Left ventricle myocardium inferior (tissue), 1 donor: ENCODE data around the gene GMCL1. TPM values are rescaled to one million over a fixed set of nuclear protein-coding genes. Genes with fewer than 3 reads are reported as not detected.

Experiments
- DNase-seq: peaks from one replicate; pipeline ENCODE4 v3.0.0-alpha.2; 2020
- H3K27ac ChIP-seq: fragments of 200-600 bp; replicated peaks from 2 replicates; pipeline ENCODE4 v1.8.0; 2021
- H3K27me3 ChIP-seq: fragments of 200-600 bp; 2 replicates; pipeline ENCODE4 v1.8.0; 2021; ENCODE audit warnings: low read depth
- H3K36me3 ChIP-seq: fragments of 200-600 bp; 2 replicates; pipeline ENCODE4 v1.8.0; 2021
- H3K4me1 ChIP-seq: fragments of 200-600 bp; 2 replicates; pipeline ENCODE4 v1.8.0; 2021
- H3K4me3 ChIP-seq: fragments of 200-600 bp; 2 replicates; pipeline ENCODE4 v1.8.0; 2021; ENCODE audit warnings: mild to moderate bottlenecking, moderate library complexity
- H3K9me3 ChIP-seq: fragments of 200-600 bp; replicated peaks from 2 replicates; pipeline ENCODE4 v1.8.0; 2021
- intact Hi-C: fragments of 100-400 bp; cut with micrococcal nuclease; formaldehyde crosslinking; loops from one replicate; pipeline ENCODE4 v1.11.0; 2022
- total RNA-seq: library from RNA; stranded (reverse); fragmentation: NEBNext Ultra II Directional; extraction: Animal tissue kit (Norgen Biotek cat#: 25700); gene quantifications from one replicate; pipeline ENCODE4 v1.2.1, GENCODE V29; 2021
- TF ChIP-seq, protein P1 (sequence below): fragments of 200-600 bp; IDR thresholded peaks from 2 replicates; pipeline ENCODE4 v1.8.0; 2021; ENCODE audit warnings: antibody characterized with exemption, mild to moderate bottlenecking, borderline replicate concordance
- donor health status: DM: no; HTN: yes; CAD: no; lungs with severe emphysema.

The GMCL1 gene
- total RNA-seq, 1 donor from 2014 or later: 5.3 TPM

DNA sequence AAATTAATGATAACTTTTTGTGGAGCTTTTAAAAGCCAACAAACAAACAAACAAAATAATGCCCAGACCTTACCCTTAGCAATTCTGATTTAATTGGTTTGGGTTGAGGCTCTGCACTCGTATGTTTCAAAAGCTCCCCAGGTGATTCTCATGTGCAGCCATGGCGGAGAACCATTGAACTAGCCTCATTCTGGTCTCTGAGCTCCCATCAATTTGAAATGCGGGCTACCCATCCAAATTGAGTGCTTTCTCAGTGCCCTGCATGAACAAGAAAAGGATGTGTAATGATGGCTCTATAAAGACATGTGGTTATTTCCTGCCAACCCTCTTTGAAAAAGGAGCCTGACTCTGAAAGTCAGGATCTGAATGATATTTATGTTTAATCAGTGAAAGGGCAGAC lies 93.7 kb downstream of the GMCL1 start:
- H3K27me3 ChIP-seq: no peaks in the 10 kb centered on the region
- peaks cover 14% of the 10 kb centered on the region for H3K4me1 ChIP-seq
- intact Hi-C loops: no loop called here
- H3K27ac ChIP-seq: no peak overlapping the region
- DNase-seq: no peak
- TF ChIP-seq, protein P1, sequence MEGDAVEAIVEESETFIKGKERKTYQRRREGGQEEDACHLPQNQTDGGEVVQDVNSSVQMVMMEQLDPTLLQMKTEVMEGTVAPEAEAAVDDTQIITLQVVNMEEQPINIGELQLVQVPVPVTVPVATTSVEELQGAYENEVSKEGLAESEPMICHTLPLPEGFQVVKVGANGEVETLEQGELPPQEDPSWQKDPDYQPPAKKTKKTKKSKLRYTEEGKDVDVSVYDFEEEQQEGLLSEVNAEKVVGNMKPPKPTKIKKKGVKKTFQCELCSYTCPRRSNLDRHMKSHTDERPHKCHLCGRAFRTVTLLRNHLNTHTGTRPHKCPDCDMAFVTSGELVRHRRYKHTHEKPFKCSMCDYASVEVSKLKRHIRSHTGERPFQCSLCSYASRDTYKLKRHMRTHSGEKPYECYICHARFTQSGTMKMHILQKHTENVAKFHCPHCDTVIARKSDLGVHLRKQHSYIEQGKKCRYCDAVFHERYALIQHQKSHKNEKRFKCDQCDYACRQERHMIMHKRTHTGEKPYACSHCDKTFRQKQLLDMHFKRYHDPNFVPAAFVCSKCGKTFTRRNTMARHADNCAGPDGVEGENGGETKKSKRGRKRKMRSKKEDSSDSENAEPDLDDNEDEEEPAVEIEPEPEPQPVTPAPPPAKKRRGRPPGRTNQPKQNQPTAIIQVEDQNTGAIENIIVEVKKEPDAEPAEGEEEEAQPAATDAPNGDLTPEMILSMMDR: no peak
- H3K36me3 ChIP-seq: peaks cover 35% of the 10 kb centered on the region
- H3K9me3 ChIP-seq: no peaks in the 10 kb centered on the region
- no peak overlapping the region for H3K4me3 ChIP-seq

DNA sequence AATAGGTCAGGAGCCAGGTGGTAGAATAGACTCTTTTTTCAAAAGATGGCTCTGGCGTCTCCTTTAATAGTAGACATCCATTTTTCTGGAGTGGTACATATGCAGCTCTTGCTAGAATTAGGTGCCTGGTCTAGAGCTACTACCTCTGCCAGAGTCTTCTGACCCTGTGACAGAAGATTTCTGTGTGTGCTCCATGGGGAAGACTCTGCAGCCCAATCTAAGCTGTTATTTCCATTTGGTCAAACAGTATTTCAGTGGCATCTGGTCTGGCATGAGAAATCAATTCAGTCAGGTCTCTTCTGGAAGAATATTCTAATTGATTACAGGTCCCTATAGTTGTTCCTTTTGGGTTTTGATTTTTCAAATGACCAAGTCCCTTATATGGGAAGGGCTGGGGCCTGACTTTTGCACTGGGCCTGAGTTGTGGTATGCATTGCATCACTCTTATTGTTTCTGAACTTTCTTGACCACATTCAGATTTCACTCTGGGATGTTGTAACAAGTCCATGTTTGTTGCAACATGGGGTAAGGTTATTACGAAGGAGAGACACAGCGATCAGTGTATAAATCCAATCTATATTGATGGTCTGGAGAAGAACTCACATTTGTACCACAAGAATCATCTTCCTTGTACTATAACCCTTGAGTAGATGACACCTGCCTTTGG lies 97.5 kb downstream of the GMCL1 start:
- Histone ChIP-seq H3K27ac (no peak overlapping the region), H3K9me3 (no peaks in the 10 kb centered on the region), H3K4me3 (no peak overlapping the region), H3K27me3 (no peaks in the 10 kb centered on the region), H3K36me3 (peaks cover 20% of the 10 kb centered on the region), H3K4me1 (peaks cover 7% of the 10 kb centered on the region)
- TF ChIP-seq, protein P1: no peak
- no peak for DNase-seq
- intact Hi-C loops: no loop called here

Other genes with a start within 250 kb of the GMCL1 start
- 133 TPM for gene AAK1, start 185.9 kb upstream of the GMCL1 start, total RNA-seq
- gene ANXA4, start 87.5 kb upstream of the GMCL1 start, total RNA-seq: 30.6 TPM
- 56.0 TPM for gene SNRNP27, start 64.3 kb downstream of the GMCL1 start, total RNA-seq
- 3.5 TPM for gene MXD1, start 85.4 kb downstream of the GMCL1 start, total RNA-seq
- gene ASPRV1, start 132.0 kb downstream of the GMCL1 start, total RNA-seq: 0.63 TPM